HCT116 (cell line): ENCODE results near the gene FAXDC2. TPM values are rescaled to one million over a fixed set of nuclear protein-coding genes. Genes with fewer than 3 reads are reported as not detected.

Experiments used
- ATAC-seq: fragments of 200-7000 bp; cut with Tn5 transposase; 2 replicates; pipeline ENCODE4 v1.9.1; 2020; ENCODE audit warnings: mild to moderate bottlenecking, moderate library complexity
- BruUV-seq: library from RNA; stranded (reverse); fragments of 400-500 nt; replicated peaks from 2 replicates; lab custom pipeline; 2021; lab: Mats Ljungman, UMichigan
- CTCF ChIA-PET: fragments of 300-600 bp; sonication (Branson Sonifier 250); formaldehyde crosslinking; loops from one replicate; lab custom pipeline; 2021; ENCODE audit warnings: antibody characterized with exemption; lab: Charles Lee
- POLR2A ChIA-PET: fragments of 300-600, 350-600 bp; sonication (Branson Sonifier 250); formaldehyde crosslinking; loops from one replicate; lab custom pipeline; 2021; ENCODE audit warnings: antibody characterized with exemption; lab: Charles Lee
- RAD21 ChIA-PET, 2 experiments: fragments of 300-600 bp; sonication (Branson Sonifier 250); formaldehyde crosslinking; loops; one replicate each; lab custom pipeline; 2023; ENCODE audit warnings: low total read pairs in 2 of 2; ENCODE audit not compliant: uncharacterized antibody in 2 of 2, unreplicated experiment in 2 of 2, low non-redundant PET in 1 of 2; lab: Charles Lee
- DNase-seq: peaks from one replicate; pipeline ENCODE4 v3.0.0-alpha.2; 2010; ENCODE audit warnings: low read depth, low spot score
- H2AFZ ChIP-seq: fragments of 200-600 bp; shearing (Covaris generic), sonication (generic); 2 replicates; pipeline ENCODE4 v1.6.1; 2017; ENCODE audit warnings: low read depth, mixed run types, mixed read lengths, antibody characterized with exemption, low read length; ENCODE audit not compliant: poor library complexity, severe bottlenecking
- H3K27ac ChIP-seq: 2 replicates; pipeline ENCODE4 v1.5.1; 2012; ENCODE audit warnings: low read depth, low read length
- H3K27me3 ChIP-seq: fragments of 200-600 bp; sonication (generic); 2 replicates; pipeline ENCODE4 v1.6.1; 2016; ENCODE audit warnings: mixed run types, low read length, mixed read lengths; ENCODE audit not compliant: insufficient read depth
- H3K36me3 ChIP-seq, 2 experiments: fragments of 200-500 bp in 1 of 2; fragments of 200-600 bp in 1 of 2; sonication (Bioruptor generic) in 1 of 2; sonication (generic) in 1 of 2; 2 replicates each; pipeline versions ENCODE4 v1.5.1 to v1.6.1; 2014 to 2016; ENCODE audit warnings: low read length in 2 of 2, inconsistent platforms in 1 of 2, mixed read lengths in 1 of 2, mixed run types in 1 of 2; ENCODE audit not compliant: insufficient read depth in 2 of 2, control insufficient read depth in 1 of 2
- H3K4me1 ChIP-seq, 2 experiments: fragments of 200-600 bp in 1 of 2; sonication (generic) in 1 of 2; 2 replicates each; pipeline versions ENCODE4 v1.5.1 to v1.6.1; 2012 to 2017; ENCODE audit warnings: low read length in 2 of 2, inconsistent platforms in 1 of 2, mild to moderate bottlenecking in 1 of 2, mixed read lengths in 1 of 2, mixed run types in 1 of 2, moderate library complexity in 1 of 2; ENCODE audit not compliant: insufficient read depth in 2 of 2, control insufficient read depth in 1 of 2
- H3K4me2 ChIP-seq: fragments of 200-600 bp; sonication (generic); 2 replicates; pipeline ENCODE4 v1.6.1; 2017; ENCODE audit warnings: mixed run types, low read length, mixed read lengths
- H3K4me3 ChIP-seq, 2 experiments: fragments of 200-600 bp in 1 of 2; sonication (generic) in 1 of 2; replicated peaks in 1 of 2; 2 replicates each; pipeline ENCODE4 v1.5.1; 2011 to 2016; ENCODE audit warnings: low read length in 2 of 2, control low read depth in 1 of 2, low read depth in 1 of 2, mild to moderate bottlenecking in 1 of 2, mixed read lengths in 1 of 2, mixed run types in 1 of 2
- H3K79me2 ChIP-seq: fragments of 200-600 bp; sonication (generic); 2 replicates; pipeline ENCODE4 v1.6.1; 2017; ENCODE audit warnings: mild to moderate bottlenecking, mixed run types, low read length, moderate library complexity, mixed read lengths; ENCODE audit not compliant: insufficient read depth
- H3K9ac ChIP-seq: fragments of 200-600 bp; sonication (generic); 2 replicates; pipeline ENCODE4 v1.6.1; 2016; ENCODE audit warnings: low read length, mixed read lengths
- H3K9me2 ChIP-seq: fragments of 200-600 bp; sonication (generic), shearing (Covaris generic); 2 replicates; pipeline ENCODE4 v1.6.1; 2017; ENCODE audit warnings: mixed run types, mild to moderate bottlenecking, moderate library complexity; ENCODE audit not compliant: insufficient read depth
- H3K9me3 ChIP-seq, 2 experiments: fragments of 200-500 bp in 1 of 2; fragments of 200-600 bp in 1 of 2; sonication (Bioruptor generic) in 1 of 2; sonication (generic) in 1 of 2; 2 replicates each; pipeline ENCODE4 v1.6.1; 2014 to 2017; ENCODE audit warnings: low read length in 2 of 2, mixed read lengths in 2 of 2, inconsistent platforms in 1 of 2, low read depth in 1 of 2, mild to moderate bottlenecking in 1 of 2, mixed run types in 1 of 2, moderate library complexity in 1 of 2; ENCODE audit not compliant: control insufficient read depth in 1 of 2, insufficient read depth in 1 of 2
- H4K20me1 ChIP-seq: fragments of 200-600 bp; sonication (generic), shearing (Covaris generic); 2 replicates; pipeline ENCODE4 v1.6.1; 2017; ENCODE audit warnings: mixed run types, mild to moderate bottlenecking, moderate library complexity; ENCODE audit not compliant: insufficient read depth
- CBX3 ChIP-seq: IDR thresholded peaks from 2 replicates; pipeline ENCODE4 v1.6.1; 2012; ENCODE audit warnings: low read depth
- CEBPB ChIP-seq: IDR thresholded peaks from 2 replicates; pipeline ENCODE4 v1.6.1; 2012; ENCODE audit warnings: low read depth
- CTCF ChIP-seq, 3 experiments: fragments of 200-600 bp in 1 of 3; sonication (generic) in 1 of 3; IDR thresholded peaks in 2 of 3; conservative IDR thresholded peaks in 1 of 3; 2 replicates each; pipeline ENCODE4 v1.5.1; 2012 to 2017; ENCODE audit warnings: low read depth in 2 of 3, low read length in 2 of 3, antibody characterized with exemption in 1 of 3, borderline replicate concordance in 1 of 3, control low read depth in 1 of 3, mild to moderate bottlenecking in 1 of 3, mixed read lengths in 1 of 3, mixed run types in 1 of 3, moderate library complexity in 1 of 3; ENCODE audit not compliant: insufficient read depth in 1 of 3
- EGR1 ChIP-seq: IDR thresholded peaks from 2 replicates; pipeline ENCODE4 v1.6.1; 2012; ENCODE audit warnings: low read depth
- EZH2phosphoT487 ChIP-seq: fragments of 200-600 bp; IDR thresholded peaks from 2 replicates; pipeline ENCODE4 v1.6.1; 2018; ENCODE audit warnings: antibody characterized with exemption, borderline replicate concordance
- FOSL1 ChIP-seq: IDR thresholded peaks from 2 replicates; pipeline ENCODE4 v1.6.1; 2012; ENCODE audit warnings: low read depth
- JUND ChIP-seq: IDR thresholded peaks from 2 replicates; pipeline ENCODE4 v1.6.1; 2012
- MAX ChIP-seq: IDR thresholded peaks from 2 replicates; pipeline ENCODE4 v1.6.1; 2012
- REST ChIP-seq: IDR thresholded peaks from 2 replicates; pipeline ENCODE4 v1.6.1; 2012; ENCODE audit warnings: low read depth
- SIN3A ChIP-seq: IDR thresholded peaks from 2 replicates; pipeline ENCODE4 v1.6.1; 2012; ENCODE audit warnings: low read depth
- SP1 ChIP-seq: IDR thresholded peaks from 2 replicates; pipeline ENCODE4 v1.6.1; 2012; ENCODE audit warnings: low read depth
- SRF ChIP-seq: IDR thresholded peaks from 2 replicates; pipeline ENCODE4 v1.6.1; 2012; ENCODE audit warnings: low read depth
- TCF7L2 ChIP-seq: IDR thresholded peaks from 2 replicates; pipeline ENCODE4 v1.7.0; 2011; ENCODE audit warnings: borderline replicate concordance, inconsistent platforms; ENCODE audit not compliant: insufficient read depth, insufficient read length; ENCODE audit errors: extremely low read depth
- intact Hi-C: fragments of 100-400 bp; cut with micrococcal nuclease; formaldehyde crosslinking; loops from 2 replicates; pipeline ENCODE4 v1.10.0; 2022
- total RNA-seq: library from RNA; stranded (reverse); gene quantifications from one replicate; pipeline ENCODE4 v1.2.1, GENCODE V29; 2021; ENCODE audit not compliant: unreplicated experiment

Gene FAXDC2
- total RNA-seq, 1 experiment from 2014 or later = 0.22 TPM

- ATAC-seq = peak; percentile 35
- H3K4me1 ChIP-seq = peaks cover 40 to 49% of the 10 kb centered on the region in 2 experiments
- H3K79me2 ChIP-seq = no peaks in the 10 kb centered on the region
- intact Hi-C loops = no loop called here
- H3K9me2 ChIP-seq = no peaks in the 10 kb centered on the region
- BruUV-seq = no TSS peak
- H2AFZ ChIP-seq = no peak overlapping the region
- H4K20me1 ChIP-seq = no peaks in the 10 kb centered on the region
- TF ChIP-seq TCF7L2 (no peak), EGR1 (peak; percentile 76)
- no peaks in the 10 kb centered on the region for H3K36me3 ChIP-seq
- H3K4me3 ChIP-seq = peak overlapping the region in 1 of 2 experiments; percentile 33; a peak in 2 of 4 replicates
- peak overlapping the region; percentile 66 for H3K4me2 ChIP-seq
- ChIA-PET RAD21 (interaction anchor here in 1 of 2 experiments (0.6 kb wide), 1 partner anchor 694 kb away, joined by 3 read pairs; no protein-coding TSS in a partner anchor), POLR2A (interaction anchor here (2.1 kb wide), 1 partner anchor 28 kb away, joined by 7 read pairs; the partner anchor contains the start of gene CNOT8), CTCF (no interaction called here)
- H3K27me3 ChIP-seq = no peaks in the 10 kb centered on the region
- H3K27ac ChIP-seq = peak overlapping the region; percentile 56
- H3K9ac ChIP-seq = peak overlapping the region; percentile 11; the same call in 1 of the 2 replicates
- H3K9me3 ChIP-seq = no peaks in the 10 kb centered on the region
- no peak for DNase-seq
These were observed 20.2 kb downstream of the FAXDC2 start for GRCh38 chr5:154830219-154830595.

GRCh38 chr5:154829589-154830218 is 20.7 kb downstream of the FAXDC2 start:
- Histone ChIP-seq H4K20me1 (no peaks in the 10 kb centered on the region), H3K4me3 (peak overlapping the region in 1 of 2 experiments; percentile 33; a peak in 2 of 4 replicates), H3K27ac (peak overlapping the region; percentile 56), H3K27me3 (no peaks in the 10 kb centered on the region), H3K9me2 (no peaks in the 10 kb centered on the region), H3K9ac (peak overlapping the region; percentile 11; the same call in 1 of the 2 replicates), H3K4me2 (peak overlapping the region; percentile 66), H3K79me2 (no peaks in the 10 kb centered on the region), H2AFZ (no peak overlapping the region), H3K9me3 (no peaks in the 10 kb centered on the region), H3K4me1 (peaks cover 35 to 44% of the 10 kb centered on the region in 2 experiments), H3K36me3 (no peaks in the 10 kb centered on the region)
- DNase-seq = peak; percentile 85
- POLR2A ChIA-PET = interaction anchor here (2.1 kb wide), 1 partner anchor 28 kb away, joined by 7 read pairs; the partner anchor contains the start of gene CNOT8
- intact Hi-C loops = no loop called here
- BruUV-seq = no TSS peak
- peak; percentile 86 for ATAC-seq
- RAD21 ChIA-PET = no interaction called here
- CTCF ChIA-PET = interaction anchor here (0.9 kb wide), 1 partner anchor 179 kb away, joined by 5 read pairs; no protein-coding TSS in a partner anchor
- TF ChIP-seq JUND (peak; percentile 93), CEBPB (peak; percentile 55; the same call in 1 of the 2 replicates), SP1 (peak; percentile 92), EZH2phosphoT487 (no peak), SIN3A (peak; percentile 73; the same call in 1 of the 2 replicates), EGR1 (no peak), REST (no peak), CBX3 (peak; percentile 89), SRF (peak; percentile 65), TCF7L2 (no peak), FOSL1 (peak; percentile 97), CTCF (IDR thresholded peaks at IDR 0.05 in 2 of 3, conservative IDR thresholded peaks at IDR 0.05 in 1 of 3; ENCODE audit: borderline replicate concordance in 1 of 3, insufficient read depth in 1 of 3, low read depth in 2 of 3, low read length in 2 of 3) (no peak), MAX (peak; percentile 80; the same call in 1 of the 2 replicates)
